Raji (cell line): ENCODE data around the gene IQSEC2.

Experiments
- POLR2A ChIP-seq: IDR thresholded peaks from 2 replicates; pipeline ENCODE4 v1.6.1; 2011; ENCODE audit warnings: low read depth, low read length, control low read depth; ENCODE audit not compliant: insufficient read depth

The IQSEC2 gene

DNA sequence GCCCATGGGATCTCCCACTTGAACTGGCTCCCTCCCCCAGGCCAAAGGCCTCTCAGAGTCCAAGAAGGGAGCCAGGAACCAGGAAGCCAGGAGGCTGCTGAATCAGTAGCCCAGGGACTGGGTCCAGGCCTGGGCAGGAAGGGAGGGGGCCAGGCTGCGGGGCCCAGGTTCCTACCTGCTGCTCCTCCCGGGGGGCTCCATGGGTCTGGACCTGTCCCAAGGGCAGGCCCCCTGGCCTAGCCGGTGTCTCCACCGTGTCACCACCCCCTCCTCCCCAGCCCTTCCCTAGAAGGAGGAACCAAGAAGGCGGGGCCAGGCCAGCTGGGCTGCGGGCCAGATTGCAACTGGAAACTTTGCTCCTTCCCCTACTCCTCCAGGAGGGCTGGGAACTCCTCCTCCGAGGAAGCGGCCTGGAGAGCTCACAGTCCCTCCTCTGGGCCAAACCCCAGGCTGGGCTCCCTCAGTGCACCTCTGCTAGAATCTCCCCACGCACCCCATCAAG is at the start of gene IQSEC2:
Gene IQSEC2 (minus strand): TSS at position 264 of the 502 bp plus-strand sequence.
- no peak for TF ChIP-seq POLR2A

DNA sequence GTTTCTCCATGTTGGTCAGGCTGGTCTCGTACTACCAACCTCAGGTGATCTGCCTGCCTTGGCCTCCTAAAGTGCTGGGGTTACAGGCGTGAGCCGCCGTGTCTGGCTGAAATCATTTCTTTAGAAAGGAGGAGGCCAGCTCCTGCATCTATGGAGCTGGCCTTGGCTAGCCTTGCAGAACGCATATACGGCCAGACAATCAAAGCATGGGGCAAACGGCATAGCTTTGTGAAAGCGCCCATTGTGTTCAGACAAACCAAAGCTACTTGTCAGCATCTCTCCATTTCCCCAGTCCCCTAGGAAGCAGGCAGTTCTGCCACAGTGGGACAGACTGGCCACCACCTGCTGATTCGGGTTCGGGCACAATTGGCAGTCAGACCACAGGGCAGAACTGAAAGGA is 48.9 kb upstream of the IQSEC2 start:
- no peak for TF ChIP-seq POLR2A

DNA sequence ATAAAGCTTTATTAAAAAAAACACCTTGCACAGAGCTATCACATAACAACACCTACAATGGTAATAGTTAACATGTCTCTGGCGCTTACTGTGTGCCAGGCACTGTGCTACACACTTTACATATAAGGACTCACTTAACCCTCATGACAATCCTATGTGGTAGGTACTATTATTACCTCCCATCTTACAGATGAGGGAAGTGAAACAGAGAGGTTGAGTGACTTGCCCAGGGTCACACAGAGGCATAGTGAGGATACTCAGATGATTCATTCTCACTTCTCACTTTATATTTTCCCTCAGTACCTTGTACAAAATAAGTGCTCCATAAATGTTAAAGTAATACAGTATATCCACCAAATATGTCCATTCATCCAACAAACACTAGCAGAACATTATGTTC is 43.4 kb upstream of the IQSEC2 start:
- no peak for TF ChIP-seq POLR2A

DNA sequence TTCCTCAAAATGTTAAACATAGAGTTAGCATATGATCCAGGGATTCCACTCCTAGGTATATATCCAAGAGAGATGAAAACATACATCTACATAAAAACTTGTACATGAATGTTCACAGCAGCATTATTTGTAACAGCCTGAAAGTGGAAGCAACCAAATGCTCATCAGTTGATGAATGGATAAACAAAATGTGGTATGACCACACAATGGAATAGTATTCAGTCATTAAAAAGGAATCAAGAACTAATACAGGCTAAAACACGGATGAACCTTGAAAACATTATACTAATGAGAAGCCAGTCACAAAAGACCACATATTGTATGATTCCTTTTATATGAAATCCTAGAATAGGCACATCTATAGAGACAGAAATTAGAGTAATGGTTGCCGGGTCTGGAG is 42.7 kb upstream of the IQSEC2 start:
- no peak for TF ChIP-seq POLR2A

DNA sequence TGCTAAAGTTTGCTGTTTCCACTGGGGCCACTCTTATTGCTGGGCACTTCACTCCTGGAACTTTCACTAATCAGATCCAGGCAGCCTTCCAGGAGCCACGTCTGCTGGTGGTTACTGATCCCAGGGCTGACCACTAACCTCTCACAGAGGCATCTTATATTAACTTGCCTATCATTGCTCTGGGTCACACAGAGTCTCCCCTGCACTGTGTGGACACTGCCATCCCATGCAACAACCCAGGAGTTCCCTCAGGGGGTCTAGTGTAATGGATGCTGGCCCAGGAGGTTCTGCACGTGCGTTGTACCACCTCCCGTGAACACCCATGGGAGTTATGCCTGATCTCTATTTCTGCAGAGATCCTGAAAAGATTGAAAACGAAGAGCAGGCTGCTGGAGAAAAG is 41.8 kb upstream of the IQSEC2 start:
- TF ChIP-seq POLR2A: no peak

DNA sequence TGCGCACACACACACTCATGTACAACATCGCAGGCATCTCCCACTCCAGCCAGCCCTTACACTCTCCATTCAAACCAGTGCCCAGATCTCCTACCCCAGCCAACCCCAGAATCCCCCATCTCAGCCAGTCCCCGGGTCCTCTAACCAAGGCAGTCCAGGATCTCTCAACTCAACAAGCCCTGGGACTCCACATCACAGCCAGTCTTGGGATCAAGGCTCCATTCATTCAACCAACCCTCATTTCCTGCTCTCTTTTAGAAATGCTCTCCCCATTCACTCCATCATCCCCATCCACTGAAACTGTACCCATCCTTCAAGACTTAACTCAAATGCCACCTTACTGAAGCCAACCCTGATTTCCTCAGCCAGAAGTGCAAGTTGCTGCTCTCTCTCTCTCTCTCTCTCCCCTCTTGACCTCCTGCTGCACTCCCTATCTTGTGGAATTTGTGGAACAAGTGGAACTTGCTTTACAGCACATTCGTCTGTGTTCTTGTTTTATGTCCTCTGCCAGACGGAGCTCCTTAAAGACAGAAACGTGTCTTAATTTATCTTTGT is 40.6 kb upstream of the IQSEC2 start:
- TF ChIP-seq POLR2A: no peak

DNA sequence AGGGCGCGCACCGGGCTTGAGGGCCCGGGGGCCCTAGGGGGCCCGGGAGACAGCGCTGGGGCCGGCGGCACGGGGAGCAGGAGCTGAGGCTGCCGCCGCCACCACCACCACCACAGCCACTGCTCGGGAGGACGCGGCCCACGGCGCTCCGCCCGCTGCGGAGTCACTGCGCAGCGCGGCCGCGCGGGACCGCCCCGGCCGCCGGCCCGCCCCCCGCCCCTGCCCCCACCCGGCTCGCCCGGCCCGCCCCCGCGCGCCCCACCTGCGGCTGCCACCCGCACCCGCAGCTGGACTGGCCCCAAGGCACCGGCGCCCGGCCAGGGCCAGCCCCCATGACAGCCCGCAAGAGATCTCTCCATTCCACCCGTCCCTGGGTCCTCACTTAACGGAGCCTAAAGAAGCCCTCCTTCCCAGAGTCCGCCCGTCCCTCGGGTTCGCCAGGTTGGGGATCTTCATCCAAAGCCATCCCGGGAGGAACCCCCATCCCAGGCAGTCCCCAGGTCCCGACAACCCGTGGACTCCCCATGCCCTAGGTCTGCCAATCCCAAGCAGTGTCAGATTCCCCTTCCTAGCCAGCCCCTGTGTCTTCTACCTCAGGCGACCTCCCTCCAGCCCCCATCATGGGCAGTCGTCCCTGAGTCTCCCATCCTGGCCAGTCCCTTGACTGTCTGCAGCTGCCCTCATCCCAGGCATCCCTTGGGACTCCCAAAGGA is 40.0 kb upstream of the IQSEC2 start:
- TF ChIP-seq POLR2A: no peak

DNA sequence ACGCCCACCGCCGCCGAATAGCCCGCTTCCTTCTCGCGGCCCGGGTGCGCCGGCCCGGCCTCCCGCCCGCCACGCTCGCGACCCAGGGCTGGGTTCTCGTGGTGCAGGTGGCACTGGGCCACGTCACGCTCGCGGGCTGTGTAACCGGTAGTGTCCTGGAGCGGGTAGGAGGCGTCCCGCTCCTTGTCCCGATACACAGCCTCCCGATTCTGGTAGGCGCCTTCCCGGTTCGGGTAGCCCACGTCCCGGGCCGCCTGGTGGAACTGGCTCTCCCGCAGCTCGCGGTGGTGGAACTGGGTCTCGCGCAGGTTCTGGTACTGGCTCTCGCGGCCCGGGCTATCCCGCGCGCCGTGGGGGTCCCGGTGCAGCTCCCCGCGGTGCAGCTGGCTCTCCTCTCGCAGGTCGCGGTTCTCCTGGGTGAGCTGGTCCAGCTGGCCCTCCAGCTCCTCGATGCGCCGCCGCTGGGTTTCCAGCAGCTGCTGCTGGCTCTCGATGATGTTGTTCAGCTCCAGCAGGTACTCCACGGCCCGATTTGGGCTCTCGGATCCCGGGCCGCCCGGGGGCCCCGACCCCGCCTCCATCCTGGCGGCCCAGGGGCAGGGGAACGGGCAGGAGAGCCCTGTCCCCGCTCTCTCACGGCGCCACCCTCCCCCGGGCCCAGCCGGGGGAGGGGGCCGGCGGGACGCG is 39.3 kb upstream of the IQSEC2 start:
- TF ChIP-seq POLR2A: no peak

DNA sequence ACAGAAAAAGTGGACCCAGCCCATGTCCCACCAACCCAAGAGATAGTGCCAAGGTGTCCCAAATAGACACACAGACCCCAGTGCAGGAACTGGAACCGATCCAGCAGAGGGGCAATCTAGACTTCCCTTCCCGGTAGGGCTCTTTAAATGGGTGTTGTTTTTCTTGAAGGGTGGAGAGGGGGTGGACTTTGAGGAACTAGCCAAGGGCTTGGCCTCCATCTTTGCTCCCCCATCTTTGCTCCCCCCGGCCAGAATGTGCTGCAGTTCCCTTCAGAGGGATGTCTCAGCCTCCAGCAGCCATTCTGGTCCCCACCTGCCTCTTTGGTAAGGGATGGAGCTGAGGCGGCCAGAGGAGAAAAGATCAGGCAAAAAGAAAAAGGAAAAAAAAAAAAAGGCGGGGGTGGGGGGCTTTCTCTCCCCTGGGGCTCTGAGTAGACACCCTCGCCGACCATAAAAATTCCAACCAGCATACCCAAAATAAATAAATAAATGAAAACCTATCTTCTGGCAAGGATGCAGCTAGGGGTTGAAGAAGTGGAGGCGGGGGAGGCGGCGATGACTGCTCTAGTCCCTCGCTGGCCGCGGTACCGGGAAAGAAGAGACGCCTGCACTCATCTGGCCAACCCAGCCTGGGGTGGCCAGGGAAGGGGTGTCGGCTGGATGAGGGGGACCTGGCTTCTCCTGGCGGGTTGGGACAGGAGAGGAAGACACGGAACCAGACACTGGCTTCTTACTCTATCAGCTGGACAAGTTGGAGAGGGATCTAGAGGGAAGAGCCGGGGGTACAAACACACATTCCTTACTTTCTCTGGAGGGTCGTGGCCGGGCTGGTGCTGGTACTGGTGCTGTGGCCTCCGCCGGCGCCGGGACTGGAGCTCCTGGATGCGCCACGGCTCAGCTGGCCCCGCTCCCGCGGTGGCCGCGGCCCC is 38.5 kb upstream of the IQSEC2 start:
- TF ChIP-seq POLR2A: no peak

DNA sequence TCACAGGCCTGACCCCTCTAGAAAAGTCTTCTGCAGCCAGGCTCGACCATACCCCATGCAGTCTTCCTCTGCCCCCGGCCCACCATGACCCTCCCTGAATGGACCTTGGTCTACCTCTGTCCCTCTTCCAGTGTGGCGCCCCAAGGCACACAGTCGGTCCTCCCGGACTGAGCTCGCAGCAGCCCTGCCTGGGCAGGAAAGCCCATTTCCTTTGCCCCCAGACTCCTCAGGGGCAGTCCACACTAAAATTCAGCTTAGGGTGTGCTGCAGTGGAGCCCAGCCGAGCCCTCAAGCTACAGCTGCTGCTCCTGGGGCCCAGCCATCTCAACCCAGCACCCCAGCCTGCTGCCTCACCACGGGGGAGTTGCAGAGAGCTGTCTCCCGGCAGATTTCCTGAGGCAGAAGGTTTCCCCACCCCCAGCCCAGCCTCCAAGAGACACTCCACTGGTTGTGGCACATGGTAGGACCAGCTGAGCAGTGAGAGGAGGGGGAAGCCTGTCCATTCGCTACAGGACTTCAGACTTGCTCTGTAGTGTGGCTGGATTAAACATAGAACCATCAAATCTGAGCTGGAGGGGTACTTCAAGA is 37.5 kb upstream of the IQSEC2 start:
- TF ChIP-seq POLR2A: no peak

DNA sequence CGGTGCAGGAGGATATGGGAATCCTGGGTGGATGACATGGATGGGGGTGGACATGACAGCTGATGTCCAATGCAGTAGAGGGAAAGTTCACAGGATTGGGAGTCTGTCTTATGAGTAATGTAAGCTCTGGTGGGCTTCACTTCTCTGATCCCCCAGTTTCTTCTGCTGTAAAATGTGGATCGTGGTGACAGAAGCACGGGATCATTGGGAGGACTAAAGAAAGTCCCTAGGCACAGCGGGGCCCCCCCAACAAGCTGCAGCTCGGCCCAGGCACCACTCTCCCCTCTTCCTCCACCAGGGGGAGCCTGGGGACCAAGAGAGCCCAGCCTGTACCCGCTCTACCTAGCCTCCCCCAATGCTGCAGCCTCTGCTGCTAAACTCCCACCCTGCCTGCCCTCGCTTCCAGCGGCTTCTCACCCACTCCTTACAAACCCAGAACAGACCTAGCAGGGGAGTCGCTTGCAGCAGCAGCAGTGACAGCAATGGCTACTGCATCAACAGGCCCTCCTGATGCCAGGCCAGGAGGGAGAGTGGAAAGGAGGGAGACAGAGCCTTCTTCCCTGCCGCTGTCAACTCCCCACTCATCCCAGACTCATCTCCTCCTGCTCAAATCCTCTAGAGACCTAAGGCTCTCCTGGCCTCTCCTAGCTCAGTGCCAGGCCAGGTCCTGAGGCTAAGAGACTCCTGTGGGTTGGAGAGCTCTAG is 36.1 kb upstream of the IQSEC2 start:
- TF ChIP-seq POLR2A: no peak

DNA sequence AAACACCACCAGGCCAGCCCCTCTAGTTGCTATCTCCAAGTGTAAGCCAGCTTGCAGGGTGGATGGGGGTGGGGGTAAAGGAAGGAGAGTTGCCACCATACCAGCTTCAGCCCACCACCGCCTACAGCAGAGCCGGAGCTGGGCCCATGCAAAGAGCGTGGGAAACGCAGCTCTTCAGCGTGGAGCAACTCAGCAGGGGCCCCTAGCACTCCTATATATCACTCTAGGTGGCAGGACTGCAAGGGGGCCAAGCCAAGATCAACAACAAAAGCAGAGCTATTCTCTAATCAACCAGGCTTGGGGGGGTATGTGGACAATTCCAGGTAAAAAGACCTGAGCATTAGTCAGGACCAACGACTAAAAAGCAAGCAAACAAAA is 35.5 kb upstream of the IQSEC2 start:
- TF ChIP-seq POLR2A: no peak

DNA sequence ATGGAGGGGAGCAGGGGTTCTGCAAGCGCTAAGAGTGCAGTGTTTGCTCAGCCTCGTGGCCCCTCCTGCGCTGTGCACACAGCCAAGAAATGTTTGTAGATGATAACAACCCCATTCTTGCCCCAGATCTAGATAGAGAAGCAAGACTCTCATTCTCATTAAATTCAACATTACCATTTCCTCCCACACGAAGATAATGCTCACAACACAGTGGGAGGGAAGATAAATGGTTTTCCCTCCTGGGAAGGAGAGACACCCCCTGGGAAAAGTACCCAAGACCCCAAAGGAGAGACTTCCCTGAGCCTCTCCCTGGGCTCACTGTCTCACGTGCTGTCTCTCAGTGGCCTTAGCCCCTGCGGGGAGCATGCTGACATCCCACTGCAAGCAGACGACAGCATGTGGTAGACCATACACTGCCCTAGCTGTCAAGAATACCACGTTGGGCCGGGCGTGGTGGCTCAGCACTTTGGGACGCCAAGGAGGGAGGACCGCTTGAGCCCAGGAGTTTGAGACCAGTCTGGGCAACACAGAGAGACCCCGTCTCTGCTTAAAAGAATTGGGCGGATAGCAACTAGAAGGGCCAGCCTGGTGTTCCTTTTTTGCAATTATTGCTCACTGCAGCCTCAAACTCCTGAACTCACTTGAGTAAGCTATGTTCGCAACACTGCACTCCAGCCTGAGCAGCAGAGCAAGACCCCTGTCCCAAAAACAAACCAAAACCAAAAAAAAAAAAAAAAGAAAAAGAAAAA is 34.9 kb upstream of the IQSEC2 start:
- no peak for TF ChIP-seq POLR2A

DNA sequence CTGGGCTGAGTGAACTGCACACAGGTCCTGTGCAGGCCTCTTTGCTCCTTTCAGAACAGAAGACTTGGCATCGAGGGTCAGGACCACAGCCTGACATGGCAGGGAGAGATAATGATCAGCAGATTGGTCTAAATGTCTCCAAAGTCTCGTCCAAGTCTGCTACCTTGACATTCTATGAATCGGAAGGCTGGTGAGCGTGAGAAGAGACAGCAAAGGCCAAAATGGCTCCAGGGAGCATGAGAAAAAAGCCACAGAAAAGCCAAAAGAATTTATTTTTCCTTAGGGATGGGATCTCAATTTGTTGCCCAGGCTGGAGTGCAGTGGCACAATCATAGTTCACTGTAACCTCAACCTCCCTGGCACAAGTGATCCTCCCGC is 32.3 kb upstream of the IQSEC2 start:
- TF ChIP-seq POLR2A: no peak
